ENCODE data around the gene PALLD.

DNA sequence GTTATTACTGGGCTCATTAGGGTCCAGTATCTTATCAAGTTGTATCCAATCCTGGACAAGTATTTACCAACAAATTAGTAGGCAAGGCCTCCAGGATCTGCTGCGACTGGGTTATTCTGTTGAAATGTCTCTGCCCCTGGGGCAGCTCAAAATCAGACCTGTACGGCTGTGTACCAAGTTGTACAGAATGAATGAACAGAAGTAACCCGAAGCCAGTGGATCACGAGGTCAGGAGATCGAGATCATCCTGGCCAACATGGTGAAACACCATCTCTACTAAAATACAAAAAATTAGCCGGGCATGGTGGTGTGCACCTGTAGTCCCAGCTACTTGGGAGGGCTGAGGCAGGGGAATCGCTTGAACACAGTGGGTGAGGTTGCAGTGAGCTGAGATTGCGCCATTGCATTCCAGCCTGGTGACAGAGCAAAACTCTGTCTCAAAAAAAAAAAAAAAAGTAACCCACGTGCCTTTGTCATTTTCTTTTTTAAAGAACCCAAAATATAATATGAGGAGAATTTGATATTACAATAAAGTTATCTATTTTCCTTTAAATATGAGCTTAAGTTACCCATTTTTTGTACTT is 385.9 kb downstream of the PALLD start:
- TF ChIP-seq, protein P1, sequence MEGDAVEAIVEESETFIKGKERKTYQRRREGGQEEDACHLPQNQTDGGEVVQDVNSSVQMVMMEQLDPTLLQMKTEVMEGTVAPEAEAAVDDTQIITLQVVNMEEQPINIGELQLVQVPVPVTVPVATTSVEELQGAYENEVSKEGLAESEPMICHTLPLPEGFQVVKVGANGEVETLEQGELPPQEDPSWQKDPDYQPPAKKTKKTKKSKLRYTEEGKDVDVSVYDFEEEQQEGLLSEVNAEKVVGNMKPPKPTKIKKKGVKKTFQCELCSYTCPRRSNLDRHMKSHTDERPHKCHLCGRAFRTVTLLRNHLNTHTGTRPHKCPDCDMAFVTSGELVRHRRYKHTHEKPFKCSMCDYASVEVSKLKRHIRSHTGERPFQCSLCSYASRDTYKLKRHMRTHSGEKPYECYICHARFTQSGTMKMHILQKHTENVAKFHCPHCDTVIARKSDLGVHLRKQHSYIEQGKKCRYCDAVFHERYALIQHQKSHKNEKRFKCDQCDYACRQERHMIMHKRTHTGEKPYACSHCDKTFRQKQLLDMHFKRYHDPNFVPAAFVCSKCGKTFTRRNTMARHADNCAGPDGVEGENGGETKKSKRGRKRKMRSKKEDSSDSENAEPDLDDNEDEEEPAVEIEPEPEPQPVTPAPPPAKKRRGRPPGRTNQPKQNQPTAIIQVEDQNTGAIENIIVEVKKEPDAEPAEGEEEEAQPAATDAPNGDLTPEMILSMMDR (IDR thresholded peaks at IDR 0.05; ENCODE audit: low read length) = no peak
- TF ChIP-seq EZH2 (IDR thresholded peaks at IDR 0.05; ENCODE audit: borderline replicate concordance, low read length) = no peak
